Neural cell (in vitro differentiated cells): ENCODE data around the gene HEPACAM. TPM values are rescaled to one million over a fixed set of nuclear protein-coding genes. Genes with fewer than 3 reads are reported as not detected.

Source experiments
- H2AFZ ChIP-seq: fragments of 200-600, 300-800 bp; sonication (generic), shearing (Covaris generic); 2 replicates; pipeline ENCODE4 v1.6.0; 2014; ENCODE audit warnings: low read depth, mild to moderate bottlenecking, antibody characterized with exemption, low read length, moderate library complexity
- H3F3A ChIP-seq: fragments of 200-600 bp; shearing (Covaris generic); 2 replicates; pipeline ENCODE4 v1.6.1; 2016; ENCODE audit warnings: mild to moderate bottlenecking, moderate library complexity, mixed read lengths, antibody characterized with exemption, low read length; ENCODE audit not compliant: insufficient read depth, poor library complexity, severe bottlenecking
- H3K27ac ChIP-seq: fragments of 200-600, 300-800 bp; sonication (generic), shearing (Covaris generic); 2 replicates; pipeline ENCODE4 v1.5.1; 2014; ENCODE audit warnings: mild to moderate bottlenecking, low read length, moderate library complexity
- H3K27me3 ChIP-seq: fragments of 300-800, 200-600 bp; sonication (generic), shearing (Covaris generic); 2 replicates; pipeline ENCODE4 v1.6.0; 2014; ENCODE audit warnings: mild to moderate bottlenecking, low read depth, low read length, moderate library complexity; ENCODE audit not compliant: insufficient read depth
- H3K36me3 ChIP-seq: fragments of 300-800, 200-600 bp; sonication (generic), shearing (Covaris generic); 2 replicates; pipeline ENCODE4 v1.5.1; 2014; ENCODE audit warnings: mild to moderate bottlenecking, antibody characterized with exemption, low read length, moderate library complexity; ENCODE audit not compliant: insufficient read depth
- H3K4me2 ChIP-seq: fragments of 300-800, 200-600 bp; sonication (generic), shearing (Covaris generic); 2 replicates; pipeline ENCODE4 v1.6.0; 2014; ENCODE audit warnings: mild to moderate bottlenecking, low read length
- H3K4me3 ChIP-seq: fragments of 300-800, 200-600 bp; sonication (generic), shearing (Covaris generic); 2 replicates; pipeline ENCODE4 v1.5.1; 2014; ENCODE audit warnings: mild to moderate bottlenecking, low read length, moderate library complexity
- H3K79me2 ChIP-seq: fragments of 200-600 bp; shearing (Covaris generic); replicated peaks from 2 replicates; pipeline ENCODE4 v1.6.0; 2014; ENCODE audit warnings: mild to moderate bottlenecking, low read length, moderate library complexity; ENCODE audit not compliant: insufficient read depth
- H3K9ac ChIP-seq: fragments of 300-800, 200-600 bp; sonication (generic), shearing (Covaris generic); 2 replicates; pipeline ENCODE4 v1.6.1; 2016; ENCODE audit warnings: mild to moderate bottlenecking, low read length, mixed read lengths
- H3K9me2 ChIP-seq: fragments of 200-600 bp; shearing (Covaris generic); 2 replicates; pipeline ENCODE4 v1.6.1; 2016; ENCODE audit warnings: mild to moderate bottlenecking, low read length, mixed read lengths; ENCODE audit not compliant: insufficient read depth
- H3K9me3 ChIP-seq: fragments of 200-600, 300-800 bp; sonication (generic), shearing (Covaris generic); 2 replicates; pipeline ENCODE4 v1.6.1; 2016; ENCODE audit warnings: mild to moderate bottlenecking, mixed run types, low read length, moderate library complexity, mixed read lengths
- H4K20me1 ChIP-seq: fragments of 200-600 bp; shearing (Covaris generic); 2 replicates; pipeline ENCODE4 v1.6.1; 2016; ENCODE audit warnings: mild to moderate bottlenecking, mixed run types; ENCODE audit not compliant: insufficient read depth
- EP300 ChIP-seq: fragments of 450-650 bp; conservative IDR thresholded peaks from 2 replicates; pipeline ENCODE4 v1.6.1; 2014; ENCODE audit warnings: antibody characterized with exemption, mild to moderate bottlenecking, moderate library complexity; ENCODE audit not compliant: poor library complexity, severe bottlenecking
- EZH2 ChIP-seq: fragments of 200-600, 300-800 bp; shearing (Covaris generic), sonication (generic); IDR thresholded peaks from 2 replicates; pipeline ENCODE4 v1.6.1; 2014; ENCODE audit warnings: antibody characterized with exemption, low read length, borderline replicate concordance, mild to moderate bottlenecking; ENCODE audit not compliant: insufficient read depth, poor library complexity, severe bottlenecking
- MXI1 ChIP-seq: fragments of 450-650 bp; conservative IDR thresholded peaks from 2 replicates; pipeline ENCODE4 v1.6.1; 2014; ENCODE audit warnings: antibody characterized with exemption, mild to moderate bottlenecking; ENCODE audit not compliant: poor library complexity, severe bottlenecking
- POLR2AphosphoS5 ChIP-seq: IDR thresholded peaks from 2 replicates; pipeline ENCODE4 v1.6.1; 2012
- RAD21 ChIP-seq: fragments of 450-650 bp; conservative IDR thresholded peaks from 2 replicates; pipeline ENCODE4 v1.6.1; 2014; ENCODE audit warnings: antibody characterized with exemption, mild to moderate bottlenecking, moderate library complexity
- SMC3 ChIP-seq: fragments of 450-650 bp; conservative IDR thresholded peaks from 2 replicates; pipeline ENCODE4 v1.6.1; 2014; ENCODE audit warnings: antibody characterized with exemption, mild to moderate bottlenecking, moderate library complexity; ENCODE audit not compliant: poor library complexity
- TAF1 ChIP-seq: IDR thresholded peaks from 2 replicates; pipeline ENCODE4 v1.6.1; 2012; ENCODE audit warnings: low read depth
- polyA plus RNA-seq: library from polyadenylated mRNA; depleted of rRNA; stranded (reverse); fragments of >200 nt; gene quantifications from 2 replicates; pipeline ENCODE4 v1.2.3, GENCODE V29; 2014
- TF ChIP-seq, protein P1 (sequence below): fragments of 450-650 bp; IDR thresholded peaks from 2 replicates; pipeline ENCODE4 v1.5.1; 2014; ENCODE audit warnings: antibody characterized with exemption, mild to moderate bottlenecking, moderate library complexity; ENCODE audit not compliant: poor library complexity, severe bottlenecking
- TF ChIP-seq, protein P2 (sequence below): IDR thresholded peaks from 2 replicates; pipeline ENCODE4 v1.6.1; 2012; ENCODE audit warnings: borderline replicate concordance

The HEPACAM gene
- polyA plus RNA-seq, 1 donor from 2014 or later: not detected

DNA sequence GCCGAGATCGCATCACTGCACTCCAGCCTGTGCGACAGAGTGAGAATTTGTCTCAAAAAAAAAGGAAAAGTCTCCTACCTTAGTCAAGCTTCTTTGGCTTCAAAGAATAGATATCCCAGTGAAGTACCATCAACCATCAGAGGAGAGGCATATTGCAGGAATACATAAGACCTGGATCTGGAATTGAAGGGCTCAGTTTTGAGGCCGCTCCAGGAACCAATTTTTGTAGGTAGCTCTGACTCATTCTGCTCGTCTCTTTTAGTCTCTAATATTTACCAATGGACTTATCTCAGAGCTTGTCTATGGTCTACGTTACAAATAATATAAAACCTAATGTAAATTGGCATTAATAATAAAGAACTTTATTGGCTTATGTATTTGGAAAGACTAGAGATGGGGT is 10.0 kb upstream of the HEPACAM start:
- no peak overlapping the region for H3K27ac ChIP-seq
- TF ChIP-seq, protein P1, sequence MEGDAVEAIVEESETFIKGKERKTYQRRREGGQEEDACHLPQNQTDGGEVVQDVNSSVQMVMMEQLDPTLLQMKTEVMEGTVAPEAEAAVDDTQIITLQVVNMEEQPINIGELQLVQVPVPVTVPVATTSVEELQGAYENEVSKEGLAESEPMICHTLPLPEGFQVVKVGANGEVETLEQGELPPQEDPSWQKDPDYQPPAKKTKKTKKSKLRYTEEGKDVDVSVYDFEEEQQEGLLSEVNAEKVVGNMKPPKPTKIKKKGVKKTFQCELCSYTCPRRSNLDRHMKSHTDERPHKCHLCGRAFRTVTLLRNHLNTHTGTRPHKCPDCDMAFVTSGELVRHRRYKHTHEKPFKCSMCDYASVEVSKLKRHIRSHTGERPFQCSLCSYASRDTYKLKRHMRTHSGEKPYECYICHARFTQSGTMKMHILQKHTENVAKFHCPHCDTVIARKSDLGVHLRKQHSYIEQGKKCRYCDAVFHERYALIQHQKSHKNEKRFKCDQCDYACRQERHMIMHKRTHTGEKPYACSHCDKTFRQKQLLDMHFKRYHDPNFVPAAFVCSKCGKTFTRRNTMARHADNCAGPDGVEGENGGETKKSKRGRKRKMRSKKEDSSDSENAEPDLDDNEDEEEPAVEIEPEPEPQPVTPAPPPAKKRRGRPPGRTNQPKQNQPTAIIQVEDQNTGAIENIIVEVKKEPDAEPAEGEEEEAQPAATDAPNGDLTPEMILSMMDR: no peak
- TF ChIP-seq SMC3: no peak
- no peak for TF ChIP-seq EZH2
- no peak for TF ChIP-seq RAD21
- TF ChIP-seq MXI1: no peak
- no peak for TF ChIP-seq EP300
- TF ChIP-seq, protein P2, sequence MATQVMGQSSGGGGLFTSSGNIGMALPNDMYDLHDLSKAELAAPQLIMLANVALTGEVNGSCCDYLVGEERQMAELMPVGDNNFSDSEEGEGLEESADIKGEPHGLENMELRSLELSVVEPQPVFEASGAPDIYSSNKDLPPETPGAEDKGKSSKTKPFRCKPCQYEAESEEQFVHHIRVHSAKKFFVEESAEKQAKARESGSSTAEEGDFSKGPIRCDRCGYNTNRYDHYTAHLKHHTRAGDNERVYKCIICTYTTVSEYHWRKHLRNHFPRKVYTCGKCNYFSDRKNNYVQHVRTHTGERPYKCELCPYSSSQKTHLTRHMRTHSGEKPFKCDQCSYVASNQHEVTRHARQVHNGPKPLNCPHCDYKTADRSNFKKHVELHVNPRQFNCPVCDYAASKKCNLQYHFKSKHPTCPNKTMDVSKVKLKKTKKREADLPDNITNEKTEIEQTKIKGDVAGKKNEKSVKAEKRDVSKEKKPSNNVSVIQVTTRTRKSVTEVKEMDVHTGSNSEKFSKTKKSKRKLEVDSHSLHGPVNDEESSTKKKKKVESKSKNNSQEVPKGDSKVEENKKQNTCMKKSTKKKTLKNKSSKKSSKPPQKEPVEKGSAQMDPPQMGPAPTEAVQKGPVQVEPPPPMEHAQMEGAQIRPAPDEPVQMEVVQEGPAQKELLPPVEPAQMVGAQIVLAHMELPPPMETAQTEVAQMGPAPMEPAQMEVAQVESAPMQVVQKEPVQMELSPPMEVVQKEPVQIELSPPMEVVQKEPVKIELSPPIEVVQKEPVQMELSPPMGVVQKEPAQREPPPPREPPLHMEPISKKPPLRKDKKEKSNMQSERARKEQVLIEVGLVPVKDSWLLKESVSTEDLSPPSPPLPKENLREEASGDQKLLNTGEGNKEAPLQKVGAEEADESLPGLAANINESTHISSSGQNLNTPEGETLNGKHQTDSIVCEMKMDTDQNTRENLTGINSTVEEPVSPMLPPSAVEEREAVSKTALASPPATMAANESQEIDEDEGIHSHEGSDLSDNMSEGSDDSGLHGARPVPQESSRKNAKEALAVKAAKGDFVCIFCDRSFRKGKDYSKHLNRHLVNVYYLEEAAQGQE: no peak
- TF ChIP-seq TAF1: no peak
- TF ChIP-seq POLR2AphosphoS5: no peak
- H4K20me1 ChIP-seq: no peaks in the 10 kb centered on the region
- H3F3A ChIP-seq: no peaks in the 10 kb centered on the region
- no peak overlapping the region for H2AFZ ChIP-seq
- no peaks in the 10 kb centered on the region for H3K27me3 ChIP-seq
- no peak overlapping the region for H3K4me3 ChIP-seq
- no peaks in the 10 kb centered on the region for H3K9me3 ChIP-seq
- H3K79me2 ChIP-seq: no peaks in the 10 kb centered on the region
- no peak overlapping the region for H3K4me2 ChIP-seq
- no peaks in the 10 kb centered on the region for H3K36me3 ChIP-seq
- H3K9ac ChIP-seq: no peak overlapping the region
- no peaks in the 10 kb centered on the region for H3K9me2 ChIP-seq

DNA sequence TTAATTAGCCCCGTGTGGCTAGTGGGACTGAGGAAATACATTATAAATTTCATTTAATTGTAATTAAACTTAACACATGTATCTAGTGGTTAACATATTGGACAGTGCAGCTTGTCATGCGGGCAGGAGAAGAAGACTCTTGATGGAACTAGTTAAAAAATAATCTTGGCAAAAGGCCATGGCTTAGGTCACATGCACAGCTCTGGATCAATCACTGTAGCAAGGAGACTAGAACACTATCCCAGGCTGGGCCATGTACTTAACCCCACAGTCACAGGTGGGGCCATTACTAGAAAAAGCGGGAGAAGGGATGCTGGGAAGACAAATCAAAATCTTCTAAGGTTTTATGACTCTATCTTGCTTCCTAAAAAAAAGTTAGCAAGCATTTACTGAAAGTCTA is 8.7 kb upstream of the HEPACAM start:
- Histone ChIP-seq H3F3A (no peaks in the 10 kb centered on the region), H3K27ac (no peak overlapping the region)

More for the DNA sequence above, 8.7 kb upstream of the HEPACAM start:
- Histone ChIP-seq H3K36me3 (no peaks in the 10 kb centered on the region), H3K9ac (no peak overlapping the region), H3K27me3 (no peaks in the 10 kb centered on the region), H3K79me2 (no peaks in the 10 kb centered on the region), H3K9me2 (no peaks in the 10 kb centered on the region), H3K9me3 (no peaks in the 10 kb centered on the region), H3K4me2 (no peak overlapping the region), H2AFZ (no peak overlapping the region), H3K4me3 (no peak overlapping the region), H4K20me1 (no peaks in the 10 kb centered on the region)
- TF ChIP-seq MXI1 (no peak), POLR2AphosphoS5 (no peak), RAD21 (no peak), TAF1 (no peak), SMC3 (no peak), EP300 (no peak), EZH2 (no peak)
- TF ChIP-seq, protein P1: no peak
- TF ChIP-seq, protein P2: no peak
